CD4-positive, alpha-beta T cell (primary cell): ENCODE measurements around the gene MLYCD. TPM values are rescaled to one million over a fixed set of nuclear protein-coding genes. Genes with fewer than 3 reads are reported as not detected.
"Not testable (repeated sequence)": the region's sequence is repeated elsewhere in the genome, so short reads cannot be mapped to it uniquely, and the experiment has no call there.

Experiments used
- ATAC-seq: fragments of 200-7000 bp; cut with Tn5 transposase; one replicate; pipeline ENCODE4 v1.10.0; 2022; ENCODE audit warnings: mild to moderate bottlenecking; ENCODE audit not compliant: poor library complexity
- CTCF ChIA-PET: fragments of 350-600 bp; sonication (Branson Sonifier 250); formaldehyde crosslinking; loops from one replicate; lab custom pipeline; 2021; ENCODE audit warnings: antibody characterized with exemption, inconsistent platforms; lab: Charles Lee
- POLR2A ChIA-PET: fragments of 350-600 bp; sonication (Branson Sonifier 250); formaldehyde crosslinking; loops from one replicate; lab custom pipeline; 2021; ENCODE audit warnings: antibody characterized with exemption, inconsistent platforms; lab: Charles Lee
- DNase-seq, 14 experiments: peaks; one replicate each; pipeline ENCODE4 v3.0.0-alpha.2; 2013 to 2020; ENCODE audit warnings: mixed read lengths in 2 of 14
- H3K27ac ChIP-seq, 2 donors: one replicate each; pipeline versions ENCODE4 v1.5.1 to v1.7.0; 2013; ENCODE audit warnings: low read length in 2 of 2, low read depth in 1 of 2, mild to moderate bottlenecking in 1 of 2
- H3K27me3 ChIP-seq, 2 experiments: 1 replicate in 1 of 2; 2 replicates in 1 of 2; pipeline versions ENCODE4 v1.6.1 to v1.7.0; 2013; ENCODE audit warnings: low read length in 2 of 2, control low read depth in 1 of 2, mild to moderate bottlenecking in 1 of 2, moderate library complexity in 1 of 2; ENCODE audit not compliant: insufficient read depth in 2 of 2, control insufficient read depth in 1 of 2
- H3K36me3 ChIP-seq: one replicate; pipeline ENCODE4 v1.6.1; 2013; ENCODE audit warnings: low read length, control low read depth; ENCODE audit not compliant: insufficient read depth
- H3K4me1 ChIP-seq: one replicate; pipeline ENCODE4 v1.6.1; 2013; ENCODE audit warnings: low read length, control low read depth; ENCODE audit not compliant: insufficient read depth
- H3K4me3 ChIP-seq: one replicate; pipeline ENCODE4 v1.5.1; 2013; ENCODE audit warnings: mild to moderate bottlenecking, low read length, moderate library complexity
- H3K9me3 ChIP-seq, 2 experiments: 1 replicate in 1 of 2; 2 replicates in 1 of 2; pipeline versions ENCODE4 v1.6.1 to v1.7.0; 2013; ENCODE audit warnings: low read length in 2 of 2, mild to moderate bottlenecking in 2 of 2, control low read depth in 1 of 2, moderate library complexity in 1 of 2; ENCODE audit not compliant: control insufficient read depth in 1 of 2, insufficient read depth in 1 of 2
- H3K27ac Mint-ChIP-seq: one replicate; pipeline ENCODE4 v1.8.0; 2020; ENCODE audit warnings: mixed read lengths
- H3K27me3 Mint-ChIP-seq: one replicate; pipeline ENCODE4 v1.8.0; 2021; ENCODE audit warnings: mixed read lengths
- H3K36me3 Mint-ChIP-seq: one replicate; pipeline ENCODE4 v1.8.0; 2021; ENCODE audit warnings: low read depth, mixed read lengths
- H3K4me1 Mint-ChIP-seq: one replicate; pipeline ENCODE4 v1.8.0; 2021; ENCODE audit warnings: low read depth, mixed read lengths
- H3K4me3 Mint-ChIP-seq: one replicate; pipeline ENCODE4 v1.8.0; 2020; ENCODE audit warnings: mild to moderate bottlenecking, mixed read lengths
- H3K9me3 Mint-ChIP-seq: one replicate; pipeline ENCODE4 v1.8.0; 2020; ENCODE audit warnings: mixed read lengths
- intact Hi-C, 2 experiments: fragments of 100-400 bp; cut with DNase I in 1 of 2; cut with micrococcal nuclease in 1 of 2; formaldehyde crosslinking; loops; one replicate each; pipeline versions ENCODE4 v1.15.1 to v1.9.0; 2023 to 2025; cut with DNase I, micrococcal nuclease
- total RNA-seq, 174 experiments: library from RNA in 2 of 174; stranded (reverse) in 2 of 174; gene quantifications; one replicate each; pipeline ENCODE4 v1.2.3 and lab custom pipeline; 2021 to 2026
- TF ChIP-seq, protein P1 (sequence below): fragments of 200-600 bp; IDR thresholded peaks from one replicate; pipeline ENCODE4 v1.8.0; 2022; ENCODE audit warnings: antibody characterized with exemption, mild to moderate bottlenecking

Gene MLYCD
- total RNA-seq, 2 experiments from 2014 or later = 4.7 to 5.3 TPM

DNA sequence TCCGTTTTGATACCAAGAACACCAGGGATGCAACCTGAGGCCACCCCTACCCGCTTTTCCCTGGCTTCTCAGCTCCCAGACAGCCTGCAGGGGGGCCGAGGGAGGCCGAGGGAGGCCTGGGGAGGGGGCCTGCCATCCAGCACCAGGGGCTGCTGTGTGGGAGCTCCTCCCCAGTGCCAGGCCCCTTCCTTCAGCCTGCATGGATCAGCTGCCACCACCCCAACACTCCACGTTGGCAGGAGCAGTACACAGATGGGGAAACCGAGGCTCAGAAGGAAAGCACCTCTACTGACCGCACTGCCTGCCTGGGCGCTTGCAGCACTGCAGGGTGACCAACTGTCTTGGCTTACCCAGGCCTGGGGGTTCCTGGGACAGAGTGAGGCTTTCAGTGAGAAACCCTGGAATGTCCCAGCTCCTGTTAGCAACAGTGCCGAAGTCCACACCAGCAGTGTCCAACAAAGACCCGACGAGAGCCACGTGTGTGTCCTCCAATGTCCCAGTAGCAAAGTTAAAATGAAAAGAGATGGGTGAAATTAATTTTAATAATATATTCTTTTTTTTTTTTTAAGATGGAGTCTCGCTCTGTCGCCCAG, 48.8 kb downstream of the MLYCD start:
- ChIA-PET CTCF (no interaction called here), POLR2A (no interaction called here)
- no peaks in the 10 kb centered on the region for H3K27me3 Mint-ChIP-seq
- H3K36me3 Mint-ChIP-seq = no peaks in the 10 kb centered on the region
- no peaks in the 10 kb centered on the region for H3K4me1 Mint-ChIP-seq
- Histone ChIP-seq H3K9me3 (no peaks in the 10 kb centered on the region), H3K4me1 (peaks cover under 1% of the 10 kb centered on the region), H3K36me3 (no peaks in the 10 kb centered on the region), H3K27ac (no peak overlapping the region), H3K27me3 (peaks cover 2 to 4% of the 10 kb centered on the region in 2 experiments), H3K4me3 (no peak overlapping the region)
- H3K9me3 Mint-ChIP-seq = no peaks in the 10 kb centered on the region
- no peak for ATAC-seq
- no peak for DNase-seq
- H3K4me3 Mint-ChIP-seq = no peak overlapping the region
- TF ChIP-seq, protein P1, sequence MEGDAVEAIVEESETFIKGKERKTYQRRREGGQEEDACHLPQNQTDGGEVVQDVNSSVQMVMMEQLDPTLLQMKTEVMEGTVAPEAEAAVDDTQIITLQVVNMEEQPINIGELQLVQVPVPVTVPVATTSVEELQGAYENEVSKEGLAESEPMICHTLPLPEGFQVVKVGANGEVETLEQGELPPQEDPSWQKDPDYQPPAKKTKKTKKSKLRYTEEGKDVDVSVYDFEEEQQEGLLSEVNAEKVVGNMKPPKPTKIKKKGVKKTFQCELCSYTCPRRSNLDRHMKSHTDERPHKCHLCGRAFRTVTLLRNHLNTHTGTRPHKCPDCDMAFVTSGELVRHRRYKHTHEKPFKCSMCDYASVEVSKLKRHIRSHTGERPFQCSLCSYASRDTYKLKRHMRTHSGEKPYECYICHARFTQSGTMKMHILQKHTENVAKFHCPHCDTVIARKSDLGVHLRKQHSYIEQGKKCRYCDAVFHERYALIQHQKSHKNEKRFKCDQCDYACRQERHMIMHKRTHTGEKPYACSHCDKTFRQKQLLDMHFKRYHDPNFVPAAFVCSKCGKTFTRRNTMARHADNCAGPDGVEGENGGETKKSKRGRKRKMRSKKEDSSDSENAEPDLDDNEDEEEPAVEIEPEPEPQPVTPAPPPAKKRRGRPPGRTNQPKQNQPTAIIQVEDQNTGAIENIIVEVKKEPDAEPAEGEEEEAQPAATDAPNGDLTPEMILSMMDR = no peak
- intact Hi-C loops = no loop called here
- H3K27ac Mint-ChIP-seq = no peak overlapping the region

DNA sequence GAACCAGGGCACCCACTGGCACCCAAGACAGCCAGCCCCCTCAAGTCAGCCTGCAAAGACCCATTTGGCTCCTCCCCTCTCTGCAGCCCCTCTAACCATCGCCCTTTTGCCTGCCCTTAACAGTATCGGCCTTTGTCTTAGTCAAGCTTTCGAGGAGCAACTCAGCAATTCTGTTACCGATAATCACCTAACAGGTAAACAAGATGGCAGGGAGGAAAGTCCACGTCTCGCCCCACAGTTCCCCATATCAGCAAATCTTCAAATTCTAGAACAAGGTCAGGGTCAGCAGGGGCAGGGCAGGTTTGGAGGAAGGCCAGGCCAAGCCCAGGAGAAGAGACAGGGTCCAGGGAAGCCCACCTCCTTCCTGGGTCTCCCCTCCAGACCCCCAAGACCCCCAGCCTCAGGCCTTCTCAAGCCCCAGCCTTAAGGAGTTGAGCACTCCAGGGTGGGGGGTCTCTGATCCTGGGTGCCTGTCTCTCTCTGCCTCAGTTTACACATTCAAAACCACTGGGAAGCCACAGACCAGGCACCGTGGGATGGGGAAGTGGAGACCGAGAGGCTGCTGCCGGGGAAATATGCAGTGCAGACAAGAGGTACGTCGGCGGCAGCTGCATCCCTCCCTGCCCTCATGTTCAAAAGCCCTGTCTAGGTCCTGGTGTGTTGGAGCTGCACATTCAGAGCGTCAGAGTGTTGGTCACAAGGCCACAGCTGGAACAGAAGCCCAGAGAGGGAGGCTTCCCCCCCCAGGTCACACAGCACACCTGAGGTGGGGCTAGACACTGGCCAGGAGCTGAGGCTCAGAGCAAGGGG, 50.2 kb downstream of the MLYCD start:
- H3K27ac Mint-ChIP-seq = no peak overlapping the region
- ATAC-seq = no peak
- Histone ChIP-seq H3K4me3 (no peak overlapping the region), H3K9me3 (peaks cover 0 to 4% of the 10 kb centered on the region in 2 experiments), H3K36me3 (no peaks in the 10 kb centered on the region), H3K4me1 (peaks cover 12% of the 10 kb centered on the region), H3K27ac (no peak overlapping the region), H3K27me3 (peaks cover 16 to 18% of the 10 kb centered on the region in 2 experiments)
- no peak overlapping the region for H3K4me3 Mint-ChIP-seq
- peaks cover 8% of the 10 kb centered on the region for H3K4me1 Mint-ChIP-seq
- peaks cover 9% of the 10 kb centered on the region for H3K27me3 Mint-ChIP-seq
- TF ChIP-seq, protein P1 = no peak
- no peaks in the 10 kb centered on the region for H3K36me3 Mint-ChIP-seq
- intact Hi-C loops = no loop called here
- POLR2A ChIA-PET = no interaction called here
- no peaks in the 10 kb centered on the region for H3K9me3 Mint-ChIP-seq
- CTCF ChIA-PET = no interaction called here
- no peak for DNase-seq

DNA sequence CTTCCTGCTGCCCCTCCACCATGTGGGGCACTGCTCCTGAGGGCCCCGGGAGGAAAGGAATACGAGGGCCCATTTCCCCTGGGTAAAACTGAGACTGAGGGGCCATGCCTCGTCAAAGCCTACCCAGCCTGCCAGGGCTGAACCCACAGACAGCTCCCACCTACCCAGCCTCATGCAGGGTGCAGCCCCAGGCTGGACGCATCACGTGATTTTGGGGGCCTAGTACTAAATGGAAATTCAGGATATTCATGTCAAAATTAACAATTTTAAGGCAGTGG, 50.7 kb downstream of the MLYCD start:
- no peak for ATAC-seq

DNA sequence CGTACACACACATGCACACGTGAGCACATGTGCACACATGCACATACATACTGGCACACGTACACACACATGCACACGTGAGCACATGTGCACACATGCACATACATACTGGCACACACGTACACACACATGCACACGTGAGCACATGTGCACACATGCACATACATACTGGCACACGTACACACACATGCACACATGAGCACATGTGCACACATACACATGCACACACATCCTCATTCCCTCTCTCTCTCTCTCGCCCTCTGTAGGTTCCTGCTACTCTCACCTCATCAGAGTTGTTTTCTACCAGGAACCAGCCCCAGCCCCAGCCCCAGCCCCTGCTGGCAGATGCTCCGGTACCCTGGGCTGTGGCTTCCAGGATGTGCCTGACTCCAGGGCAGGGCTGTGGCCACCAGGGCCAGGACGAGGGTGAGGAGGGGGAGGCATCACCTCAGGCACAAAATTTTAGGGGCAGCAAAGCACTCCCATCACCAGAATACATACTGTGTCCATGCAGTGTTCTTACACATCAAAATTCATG, 52.0 kb downstream of the MLYCD start:
- CTCF ChIA-PET, ATAC-seq, intact Hi-C loops, H3K9me3 Mint-ChIP-seq, POLR2A ChIA-PET, H3K36me3 ChIP-seq, H3K27ac Mint-ChIP-seq, H3K4me3 ChIP-seq, H3K36me3 Mint-ChIP-seq, DNase-seq, H3K4me3 Mint-ChIP-seq, H3K27ac ChIP-seq: not testable (repeated sequence)
- Mint-ChIP-seq H3K4me1 (peaks cover 12% of the 10 kb centered on the region), H3K27me3 (peaks cover 27% of the 10 kb centered on the region)
- Histone ChIP-seq H3K9me3 (peaks cover 0 to 13% of the 10 kb centered on the region in 2 experiments), H3K4me1 (peaks cover 12% of the 10 kb centered on the region), H3K27me3 (peaks cover 31 to 34% of the 10 kb centered on the region in 2 experiments)

More for the DNA sequence above, 50.7 kb downstream of the MLYCD start:
- no peaks in the 10 kb centered on the region for H3K9me3 Mint-ChIP-seq
- no peak for DNase-seq
- H3K27ac ChIP-seq = no peak overlapping the region
- H3K27me3 Mint-ChIP-seq = peaks cover 14% of the 10 kb centered on the region
- no peak overlapping the region for H3K4me3 ChIP-seq
- H3K27me3 ChIP-seq = peaks cover 19 to 23% of the 10 kb centered on the region in 2 experiments
- ChIA-PET POLR2A (no interaction called here), CTCF (no interaction called here)
- peaks cover 0 to 6% of the 10 kb centered on the region in 2 experiments for H3K9me3 ChIP-seq
- H3K36me3 Mint-ChIP-seq = no peaks in the 10 kb centered on the region
- TF ChIP-seq, protein P1 = no peak
- H3K4me1 ChIP-seq = peaks cover 12% of the 10 kb centered on the region
- H3K27ac Mint-ChIP-seq = no peak overlapping the region
- peaks cover 12% of the 10 kb centered on the region for H3K4me1 Mint-ChIP-seq
- H3K4me3 Mint-ChIP-seq = no peak overlapping the region
- intact Hi-C loops = no loop called here
- no peaks in the 10 kb centered on the region for H3K36me3 ChIP-seq
